Medulla oblongata (tissue), 1 donor: ENCODE results near the gene TPBGL.
A peak's percentile ranks its signal among the peaks of the same experiment; 100 is the strongest.

ENCODE experiments used
- DNase-seq: peaks from one replicate; pipeline ENCODE4 v3.0.0-alpha.2; 2015; ENCODE audit errors: extremely low spot score

The TPBGL gene

GRCh38 chr11:75246006-75246670 is 5.6 kb downstream of the TPBGL start:
- DNase-seq = no peak

- DNase-seq = no peak
Measured at GRCh38 chr11:75246671-75247350, 6.2 kb downstream of the TPBGL start.

DNA sequence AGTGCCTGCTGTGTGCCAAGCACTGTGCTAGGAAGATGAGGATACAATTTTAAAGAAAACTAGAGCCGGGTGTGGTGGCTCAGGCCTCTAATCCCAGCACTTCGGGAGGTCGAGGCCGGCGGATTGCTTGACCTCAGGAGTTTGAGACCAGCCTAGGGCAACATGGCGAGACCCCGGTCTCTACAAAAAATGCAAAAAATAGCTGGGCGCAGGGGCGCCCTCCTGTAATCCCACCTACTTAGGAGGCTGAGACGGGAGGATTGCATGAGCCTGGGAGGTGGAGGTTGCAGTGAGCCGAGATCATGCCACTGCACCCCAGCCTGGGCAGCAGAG is 8.3 kb downstream of the TPBGL start:
- DNase-seq = no peak

DNA sequence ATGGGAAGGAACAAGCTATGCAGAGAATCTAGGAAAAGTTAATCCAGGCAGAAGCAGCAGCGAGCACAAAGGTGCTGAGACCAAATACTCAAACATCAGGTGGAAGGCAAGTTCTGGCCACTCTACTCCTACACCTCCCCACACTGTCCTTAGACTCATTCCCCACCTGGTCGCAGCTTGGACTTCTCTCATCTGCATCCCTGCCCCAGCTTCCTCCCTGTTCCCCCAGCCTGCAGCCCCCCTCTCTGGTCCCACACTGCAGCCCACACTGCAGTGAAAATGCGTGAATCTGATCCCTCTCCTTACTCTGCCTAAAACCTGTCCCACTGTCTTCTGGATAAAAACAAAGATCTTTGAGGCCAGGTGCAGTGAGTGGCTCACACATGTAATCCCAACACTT is 9.1 kb downstream of the TPBGL start:
- DNase-seq = no peak

DNA sequence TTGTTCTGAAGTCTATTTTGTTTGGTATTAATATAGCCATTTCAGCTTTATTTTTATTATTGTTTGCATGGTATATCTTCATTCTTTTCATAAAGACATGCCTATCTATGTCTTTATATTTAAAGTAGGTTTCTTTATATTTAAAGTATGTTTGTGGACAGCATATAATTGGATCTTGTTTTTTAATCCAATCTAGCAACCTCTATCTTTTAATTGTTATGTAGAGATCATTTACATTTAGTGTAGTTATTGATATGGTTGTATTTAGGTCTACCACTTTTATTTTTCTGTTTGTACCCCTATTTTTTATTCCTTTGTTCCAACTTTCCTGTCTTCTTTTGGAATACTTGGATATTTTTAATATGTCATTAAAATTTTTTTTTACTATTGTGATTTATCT is 13.8 kb downstream of the TPBGL start:
- no peak for DNase-seq

GRCh38 chr11:75260396-75261170 is 20.0 kb downstream of the TPBGL start:
- DNase-seq = no peak

DNA sequence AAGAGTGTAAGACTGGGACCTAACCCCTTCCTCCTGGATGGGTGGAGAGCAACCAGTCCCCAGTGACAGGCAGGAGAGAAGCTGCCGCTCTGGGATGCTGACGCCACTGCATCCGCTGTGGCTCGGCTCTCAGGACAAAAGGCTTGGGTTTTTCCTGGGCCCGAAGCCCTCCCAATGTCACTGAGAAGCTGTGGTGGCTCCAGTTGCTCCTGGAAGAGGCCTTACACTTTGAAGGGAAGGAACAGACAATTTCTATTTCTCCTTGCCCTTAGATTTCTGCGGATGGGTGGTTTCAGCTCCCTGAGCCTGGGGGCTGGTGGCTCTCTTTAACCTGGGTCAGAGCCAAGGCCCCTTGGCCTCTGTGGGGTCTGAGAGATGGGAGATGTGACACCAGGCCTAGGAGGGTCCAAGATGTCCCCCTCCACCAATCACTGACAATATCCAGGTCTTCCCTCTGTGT is 21.4 kb downstream of the TPBGL start:
- no peak for DNase-seq

DNA sequence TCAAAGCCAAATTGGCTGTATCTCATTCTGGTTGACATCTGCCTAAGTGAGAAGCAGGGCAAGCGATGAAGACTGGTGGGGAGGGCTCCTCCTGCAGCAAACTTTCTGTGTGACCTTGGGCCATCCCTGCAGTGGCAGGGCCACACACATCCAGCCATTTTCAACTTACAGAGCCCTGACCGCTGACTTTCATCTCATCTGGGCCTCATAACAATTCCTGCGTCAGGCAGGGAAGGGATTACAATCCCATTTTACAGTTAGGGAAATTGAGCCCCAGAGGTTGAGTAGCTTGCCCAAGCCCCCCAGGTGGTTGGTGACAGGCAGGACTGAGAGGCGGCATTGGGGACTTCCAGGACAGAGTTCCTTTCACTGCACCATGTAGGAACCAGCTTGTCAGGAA is 21.9 kb downstream of the TPBGL start:
- no peak for DNase-seq

DNA sequence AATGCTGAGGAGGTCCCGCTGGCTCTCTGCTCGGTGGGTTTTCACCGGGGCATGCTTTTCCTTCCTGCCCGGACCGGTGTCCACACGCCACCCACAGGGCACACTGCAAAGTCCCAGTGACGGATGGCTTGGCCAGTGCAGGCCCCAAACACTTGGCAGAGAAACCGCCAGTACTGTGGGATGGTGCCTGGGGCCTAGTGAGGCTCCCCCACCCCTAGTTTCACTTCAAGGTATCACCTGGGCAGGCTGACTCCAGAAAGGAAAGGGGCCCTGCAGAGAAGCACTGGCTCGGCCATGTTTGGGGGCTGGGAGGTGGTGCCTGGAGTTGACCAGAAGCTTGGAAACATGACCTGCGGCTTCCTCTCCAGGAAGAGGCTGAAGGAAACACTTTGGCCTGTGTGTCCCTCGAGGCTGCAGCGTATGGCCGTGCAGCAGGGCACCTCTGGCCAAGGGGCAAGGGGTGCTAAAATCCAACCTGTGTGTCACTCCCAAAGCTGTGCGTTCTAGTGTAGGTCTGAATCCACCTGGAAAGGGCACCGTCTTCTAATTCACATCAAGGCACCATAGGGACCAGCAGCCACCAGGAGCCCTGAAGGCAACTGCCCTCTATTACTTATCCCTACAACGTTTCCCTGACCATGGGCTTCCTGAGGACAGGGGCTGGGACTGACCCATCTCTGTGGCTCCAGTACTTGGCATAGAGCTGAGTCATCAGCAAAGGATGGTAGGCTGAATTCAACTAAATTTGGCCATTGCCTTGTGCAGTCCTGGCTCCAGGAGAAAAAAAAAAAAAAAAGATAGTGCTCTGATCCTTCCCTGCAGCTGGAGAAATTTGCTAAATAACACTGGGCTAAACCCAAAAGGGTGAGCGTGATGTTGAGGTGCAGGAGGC is 22.6 kb downstream of the TPBGL start:
- no peak for DNase-seq

GRCh38 chr11:75263944-75264349 is 23.4 kb downstream of the TPBGL start:
- DNase-seq = no peak

DNA sequence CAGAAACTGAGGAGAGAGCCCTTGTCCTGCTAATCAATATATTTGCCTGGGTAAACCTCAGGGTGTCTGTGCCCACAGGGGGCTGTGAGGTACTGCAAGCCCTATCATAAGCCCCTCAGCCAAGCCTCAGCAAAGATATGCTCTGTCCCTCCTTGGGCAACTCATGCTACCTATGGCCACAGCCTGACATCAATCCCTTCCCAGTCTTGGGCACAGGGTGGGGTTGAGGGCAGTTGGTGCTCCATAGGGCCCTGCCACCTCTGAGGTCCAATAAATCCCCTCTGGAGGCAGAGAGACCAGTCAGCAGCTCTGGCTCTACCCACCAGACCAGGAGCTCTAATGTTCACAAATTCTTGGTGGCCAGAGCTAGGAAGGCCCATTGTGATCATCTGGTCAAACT is 23.8 kb downstream of the TPBGL start:
- DNase-seq = no peak

DNA sequence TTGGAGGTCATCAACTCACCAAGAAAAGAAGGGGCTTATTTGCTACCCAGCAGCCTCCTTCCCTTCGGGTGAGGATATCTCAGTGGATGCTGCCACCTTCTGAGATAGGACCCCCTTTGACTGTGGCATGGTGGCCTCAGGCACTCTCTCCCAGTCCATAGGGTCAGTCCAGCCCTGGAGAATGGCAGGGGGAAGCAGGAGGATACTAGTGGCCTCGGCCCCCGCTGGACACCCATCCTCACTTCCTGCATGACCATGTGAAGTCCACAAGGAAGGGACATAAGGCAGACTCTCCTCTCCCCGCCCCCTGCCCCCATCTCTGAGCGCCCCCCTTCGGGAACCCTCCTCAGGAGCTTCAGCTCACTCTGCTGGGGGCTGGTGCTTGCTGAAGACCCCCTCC is 24.4 kb downstream of the TPBGL start:
- DNase-seq = no peak

GRCh38 chr11:75265851-75266531 is 25.4 kb downstream of the TPBGL start:
- DNase-seq = peak; percentile 60

- DNase-seq = no peak
Measured at GRCh38 chr11:75267171-75267970, 26.8 kb downstream of the TPBGL start.

DNA sequence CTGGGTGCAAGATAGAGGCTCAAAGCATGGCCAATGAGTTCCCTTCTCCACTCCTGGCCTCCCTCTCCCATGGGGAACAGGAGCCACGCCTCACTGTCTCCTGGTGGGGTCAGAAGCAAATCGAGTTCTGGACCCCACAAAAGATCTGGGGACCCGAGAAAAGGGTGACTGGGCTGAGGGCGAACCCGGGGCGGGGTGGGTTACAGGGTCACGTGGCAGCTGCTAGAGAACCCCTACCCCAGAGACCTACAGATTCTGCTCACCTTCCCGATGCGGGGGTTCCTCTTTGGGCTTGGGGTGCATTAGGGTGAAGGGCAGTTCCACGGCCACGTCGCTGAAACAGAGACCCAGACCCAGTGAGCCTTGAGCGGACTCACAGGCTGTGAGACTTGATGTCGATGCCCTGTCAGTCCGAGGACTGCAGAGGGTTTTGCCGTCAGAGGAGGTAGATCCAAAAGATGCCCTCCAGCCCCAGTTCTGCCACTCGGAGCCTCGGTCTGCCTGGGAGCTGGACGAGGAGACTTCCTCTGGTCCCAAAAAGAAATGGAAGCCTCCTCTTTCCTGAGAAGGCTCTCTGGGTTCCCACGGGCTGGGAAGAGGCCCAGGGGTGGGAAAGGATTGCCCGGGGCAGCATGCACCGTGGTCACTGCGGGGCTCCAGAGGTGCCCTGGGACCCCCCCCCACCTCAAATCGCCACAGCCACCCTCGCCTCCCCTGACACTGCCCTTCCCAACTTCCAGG is 28.2 kb downstream of the TPBGL start:
- DNase-seq = no peak

DNA sequence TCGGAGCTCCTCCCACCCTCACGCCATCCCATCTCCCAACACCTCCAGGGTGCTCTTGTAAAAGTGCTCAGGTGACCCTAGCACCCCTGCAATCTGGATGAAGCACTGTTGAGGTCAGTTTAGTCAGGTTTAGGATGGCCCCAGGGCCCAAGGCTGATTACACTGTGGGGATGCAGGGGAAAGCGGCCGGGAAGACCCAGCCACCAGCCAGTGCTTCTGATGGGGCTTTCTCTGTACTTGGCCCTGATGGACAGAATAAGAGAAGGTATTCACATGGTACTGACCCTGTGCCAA is 28.7 kb downstream of the TPBGL start:
- no peak for DNase-seq

GRCh38 chr11:75269896-75270295 is 29.3 kb downstream of the TPBGL start:
- DNase-seq = no peak

DNA sequence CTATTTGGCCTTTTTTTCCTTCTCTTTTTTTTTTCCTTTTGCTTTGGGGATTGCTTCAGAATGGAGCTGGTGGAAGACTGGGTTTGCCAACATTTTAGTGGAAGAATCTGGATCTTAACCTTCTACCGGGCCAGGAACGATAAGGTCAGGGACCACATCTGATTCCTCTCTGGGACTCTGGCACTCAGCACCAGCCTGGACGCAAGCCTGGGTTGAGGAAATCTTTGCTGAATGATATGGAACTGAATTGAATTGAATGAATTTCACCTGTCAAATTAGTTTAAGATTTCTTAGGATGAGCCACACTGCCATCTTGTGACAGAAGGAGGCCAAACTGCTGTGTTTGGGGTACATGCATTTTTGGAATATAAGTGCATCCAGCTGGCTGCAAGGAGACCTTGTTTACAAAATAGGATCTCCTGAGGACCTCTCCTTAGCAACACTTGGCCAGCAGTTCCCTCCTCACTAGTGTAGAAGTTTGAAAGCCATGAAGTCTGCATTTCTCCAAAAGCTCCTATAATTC is 30.4 kb downstream of the TPBGL start:
- no peak for DNase-seq

DNA sequence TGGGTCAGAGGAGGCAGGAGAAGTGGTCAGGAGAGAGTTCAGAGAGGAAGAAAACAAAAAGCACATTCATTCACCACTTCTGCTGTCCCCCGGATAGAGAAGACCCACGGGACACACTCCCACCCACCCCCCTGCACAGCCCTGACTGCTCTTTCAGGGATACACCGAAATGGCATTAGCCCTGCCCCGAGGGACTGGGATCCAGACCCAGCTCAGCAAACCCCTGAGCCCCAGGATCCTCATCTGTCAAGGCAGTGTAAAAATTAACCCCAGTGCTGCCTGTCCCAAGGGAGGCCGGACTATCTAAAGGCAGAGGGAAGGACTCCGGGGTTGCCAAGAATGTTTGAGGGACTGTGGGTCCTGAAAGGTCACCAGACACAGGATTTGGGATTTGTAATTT is 31.2 kb downstream of the TPBGL start:
- DNase-seq = no peak

- DNase-seq = no peak
Measured at GRCh38 chr11:75272391-75272790, 31.8 kb downstream of the TPBGL start.
